Esophagus muscularis mucosa (tissue), 4 donors: ENCODE measurements around the gene RNF40.

ENCODE experiments used
- CTCF ChIP-seq, 3 experiments: fragments of 200-600 bp in 2 of 3; fragments of 450-650 bp in 1 of 3; sonication (generic) in 2 of 3; IDR thresholded peaks; one replicate each; pipeline ENCODE4 v1.5.1; 2017 to 2019; ENCODE audit warnings: antibody characterized with exemption in 3 of 3, mild to moderate bottlenecking in 2 of 3, moderate library complexity in 1 of 3
- EP300 ChIP-seq: sonication (generic); formaldehyde crosslinking; IDR thresholded peaks from one replicate; pipeline ENCODE4 v1.6.1; 2017; ENCODE audit warnings: antibody characterized with exemption
- POLR2A ChIP-seq: fragments of 450-650 bp; IDR thresholded peaks from one replicate; pipeline ENCODE4 v1.6.1; 2017; ENCODE audit warnings: antibody characterized with exemption, moderate library complexity, mild to moderate bottlenecking, low read depth
- POLR2AphosphoS5 ChIP-seq, 2 donors: sonication (generic); formaldehyde crosslinking; IDR thresholded peaks; one replicate each; pipeline ENCODE4 v1.6.1; 2017; ENCODE audit warnings: antibody characterized with exemption in 2 of 2

- TF ChIP-seq CTCF (IDR thresholded peaks at IDR 0.05) (no peak), POLR2A (no peak), POLR2AphosphoS5 (IDR thresholded peaks at IDR 0.05) (no peak), EP300 (no peak)
These were observed 5.8 kb downstream of the RNF40 start for GRCh38 chr16:30767767-30768465.
